Stimulated activated CD4-positive, alpha-beta T cell treated with anti-CD3 and anti-CD28 coated beads, Interleukin-2, amount 100 ng/mL, for 48 hours (primary cell): ENCODE measurements around the gene WDPCP.
"Not testable (repeated sequence)": the region's sequence is repeated elsewhere in the genome, so short reads cannot be mapped to it uniquely, and the experiment has no call there.

Source experiments
- DNase-seq, 2 donors: peaks; one replicate each; pipeline ENCODE4 v3.0.0-alpha.2; 2020

The WDPCP gene

DNA sequence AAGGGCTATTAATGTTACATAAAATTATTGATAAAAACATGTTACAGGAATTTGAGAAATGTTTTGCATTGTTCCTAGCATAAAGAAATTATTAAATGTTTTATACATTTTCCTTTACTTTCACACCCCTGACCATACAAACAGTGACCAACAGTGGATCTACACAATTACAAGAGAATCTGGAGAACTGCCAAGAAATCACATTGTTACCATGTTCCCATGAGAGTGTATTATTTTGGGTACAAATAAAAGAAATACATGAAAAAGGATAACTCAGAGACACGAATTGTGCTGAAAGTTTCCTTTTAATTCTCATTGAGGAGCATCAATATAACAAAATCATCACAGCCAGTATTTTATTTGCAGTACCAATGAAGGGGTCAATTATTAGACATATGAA, 150.1 kb downstream of the WDPCP start:
- no peak for DNase-seq

- no peak for DNase-seq
Observed at GRCh38 chr2:63436488-63436887, 151.8 kb downstream of the WDPCP start.

DNA sequence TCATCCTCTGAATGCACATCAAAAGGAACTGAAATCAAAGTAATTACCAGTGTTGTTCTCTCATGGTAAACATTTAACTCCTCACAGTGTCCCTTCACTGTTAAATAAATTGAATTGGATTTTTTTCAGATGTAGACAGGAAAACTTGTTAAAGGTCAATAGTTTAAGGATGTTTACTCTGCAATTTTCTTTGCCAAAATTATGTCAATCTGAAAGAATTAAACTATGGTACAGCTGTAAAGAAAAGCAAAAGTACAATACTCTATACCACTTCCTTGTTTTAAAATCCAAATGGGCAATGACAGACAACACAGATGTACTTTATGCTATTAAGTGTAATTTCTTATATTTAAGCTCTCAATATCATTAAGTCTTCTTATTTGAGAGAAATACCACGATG, 153.2 kb downstream of the WDPCP start:
- DNase-seq = no peak

- no peak for DNase-seq
Observed at GRCh38 chr2:63434024-63435001, 154.0 kb downstream of the WDPCP start.

GRCh38 chr2:63432373-63432772, 155.9 kb downstream of the WDPCP start:
- no peak for DNase-seq

DNA sequence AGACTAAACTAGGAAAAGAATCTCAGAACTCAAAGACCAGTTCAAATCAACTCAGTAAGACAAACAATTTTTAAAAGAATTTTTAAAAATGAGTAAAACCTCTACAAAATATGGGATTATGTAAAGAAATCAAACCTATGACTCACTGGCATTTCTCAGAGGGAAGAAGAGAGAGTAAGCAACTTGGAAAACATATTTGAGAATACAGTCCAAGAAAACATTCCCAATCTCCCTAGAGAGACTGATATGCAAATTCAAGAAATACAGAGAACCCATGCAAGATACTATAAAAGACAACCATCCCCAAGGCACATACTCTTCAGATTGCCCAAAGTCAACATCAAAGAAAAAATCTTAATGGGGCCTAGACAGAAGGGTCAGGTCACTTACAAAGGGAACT, 162.7 kb downstream of the WDPCP start:
- no peak for DNase-seq

DNA sequence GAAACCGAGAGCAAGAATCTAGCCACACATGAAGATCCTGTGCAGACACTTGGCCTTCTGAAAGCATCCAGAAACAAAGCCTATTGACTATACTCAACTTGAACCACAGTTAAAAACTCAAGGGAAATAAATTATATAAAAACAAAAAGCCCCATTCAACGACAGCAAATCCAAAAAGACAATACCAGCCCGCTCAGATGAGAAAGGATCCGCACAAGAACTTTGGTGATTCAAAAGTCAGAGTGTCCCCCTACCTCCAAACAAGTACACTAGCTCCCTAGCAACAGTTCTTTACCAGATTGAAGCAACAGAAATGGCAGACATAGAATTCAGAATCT, 163.2 kb downstream of the WDPCP start:
- no peak for DNase-seq

GRCh38 chr2:63424329-63425078, 163.8 kb downstream of the WDPCP start:
- peak in 1 of 2 donors; percentile 5 for DNase-seq

GRCh38 chr2:63422556-63422955, 165.7 kb downstream of the WDPCP start:
- DNase-seq = no peak

GRCh38 chr2:63408530-63408929, 179.7 kb downstream of the WDPCP start:
- DNase-seq = no peak

GRCh38 chr2:63406641-63407040, 181.6 kb downstream of the WDPCP start:
- no peak for DNase-seq

DNA sequence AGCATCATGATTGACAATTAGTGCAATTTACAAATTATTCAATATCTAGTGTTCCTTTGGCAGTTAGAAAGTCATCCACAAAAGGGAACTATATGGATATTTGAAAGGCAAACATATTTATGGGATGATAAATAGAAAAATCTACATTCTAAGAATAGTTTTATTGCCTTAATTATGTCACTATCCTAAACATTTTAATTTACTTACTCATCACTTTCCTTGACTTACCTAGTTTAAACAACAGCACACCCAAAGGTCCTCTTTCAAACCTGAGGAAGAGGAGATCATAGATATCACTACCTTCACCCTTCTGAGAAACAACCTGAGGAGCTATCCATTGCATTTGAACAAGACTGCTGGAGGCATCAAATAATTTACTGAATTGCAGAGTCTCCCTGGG, 184.5 kb downstream of the WDPCP start:
- DNase-seq = no peak

DNA sequence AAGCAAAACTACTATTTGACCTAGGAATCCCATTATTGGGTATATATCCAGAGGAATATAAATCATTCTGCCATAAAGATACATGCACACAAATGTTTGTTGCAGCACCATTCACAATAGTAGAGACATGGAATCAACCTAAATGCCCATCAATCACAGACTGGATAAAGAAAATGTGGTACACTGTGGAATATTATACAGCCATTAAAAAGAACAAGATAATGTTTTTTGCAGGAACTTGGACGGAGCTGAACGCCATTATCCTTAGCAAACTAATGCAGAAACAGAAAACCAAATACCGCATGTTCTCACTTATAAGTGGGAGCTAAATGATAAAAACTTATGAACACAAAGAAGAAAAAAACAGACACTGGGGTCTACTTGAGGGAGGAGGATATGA, 185.4 kb downstream of the WDPCP start:
- DNase-seq = not testable (repeated sequence)

- DNase-seq = no peak
Observed at GRCh38 chr2:63399156-63399555, 189.1 kb downstream of the WDPCP start.

GRCh38 chr2:63379451-63379850, 208.8 kb downstream of the WDPCP start:
- no peak for DNase-seq

DNA sequence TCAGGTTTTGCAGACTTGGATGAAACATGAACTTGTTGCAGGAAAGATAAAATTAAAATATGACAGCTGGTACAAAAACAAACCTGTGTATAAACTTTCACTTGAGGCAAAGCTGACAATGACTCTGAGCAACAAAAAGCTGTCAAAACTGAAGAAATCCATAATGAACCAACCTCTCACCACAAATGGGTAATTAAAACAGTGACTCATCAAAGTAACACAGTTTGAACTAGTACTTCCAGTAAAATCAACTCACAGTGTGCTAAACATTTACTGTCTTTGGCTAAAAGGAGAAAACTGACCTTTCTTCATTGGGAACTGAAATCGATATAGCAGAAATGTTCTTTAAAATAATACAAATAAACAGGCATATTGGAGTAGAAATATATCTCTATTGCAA, 209.7 kb downstream of the WDPCP start:
- no peak for DNase-seq

DNA sequence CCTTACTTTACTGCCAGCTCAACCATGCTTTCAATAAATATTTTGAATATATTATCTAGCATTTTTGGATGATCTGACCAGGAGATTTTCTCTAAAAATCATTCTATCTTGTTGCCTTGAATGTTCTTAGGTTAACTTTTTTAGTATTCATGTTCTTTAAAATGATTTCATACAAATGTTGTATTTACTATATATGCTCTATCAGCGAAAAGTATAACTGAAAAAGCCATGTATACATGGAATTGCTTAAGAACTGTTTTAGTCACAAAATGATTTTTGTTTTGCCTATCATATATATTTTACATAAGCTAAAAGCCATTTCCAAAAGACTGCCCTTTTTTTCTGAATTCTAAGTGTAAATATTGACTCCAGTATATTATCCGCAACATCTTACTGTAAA, 213.9 kb downstream of the WDPCP start:
- DNase-seq = no peak

GRCh38 chr2:63372549-63372948, 215.7 kb downstream of the WDPCP start:
- DNase-seq = no peak

GRCh38 chr2:63369146-63369545, 219.1 kb downstream of the WDPCP start:
- DNase-seq = no peak

- DNase-seq = no peak
Observed at GRCh38 chr2:63364866-63365265, 223.4 kb downstream of the WDPCP start.

DNA sequence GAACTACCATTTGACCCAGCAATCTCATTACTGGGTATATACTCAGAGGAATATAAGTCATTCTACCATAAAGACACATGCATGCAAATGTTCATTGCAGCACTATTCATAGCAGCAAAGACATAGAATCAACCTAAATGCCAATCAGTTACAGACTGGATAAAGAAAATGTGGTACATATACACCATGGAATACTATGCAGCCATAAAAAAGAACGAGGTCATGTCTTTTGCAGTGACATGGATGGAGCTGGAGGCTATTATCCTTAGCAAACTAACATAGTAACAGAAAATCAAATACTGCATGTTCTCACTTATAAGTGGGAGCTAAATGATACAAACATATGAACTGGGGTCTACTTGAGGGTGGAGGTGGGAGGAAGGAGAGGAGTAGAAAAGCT, 230.6 kb downstream of the WDPCP start:
- DNase-seq = not testable (repeated sequence)

GRCh38 chr2:63347361-63347760, 240.9 kb downstream of the WDPCP start:
- DNase-seq = no peak

- no peak for DNase-seq
Observed at GRCh38 chr2:63346411-63346810, 241.9 kb downstream of the WDPCP start.

DNA sequence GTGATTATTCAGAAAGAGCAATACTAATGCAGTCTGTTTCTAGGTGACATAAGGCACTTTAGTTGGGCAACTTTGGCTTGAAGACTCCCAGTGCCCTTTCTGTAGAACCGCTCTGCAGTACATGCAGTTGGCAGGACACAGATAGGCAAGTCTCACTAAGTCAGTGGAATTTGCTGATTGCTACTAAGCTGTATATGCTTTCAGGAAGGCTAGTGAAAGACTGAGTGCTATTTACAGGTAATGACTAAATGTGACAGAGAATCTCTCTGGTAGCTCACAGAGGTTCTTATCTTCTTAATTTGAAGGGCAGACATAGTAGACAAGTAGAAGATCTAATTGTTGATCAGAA, 243.0 kb downstream of the WDPCP start:
- no peak for DNase-seq
